Skin of body (tissue), 2 donors: ENCODE measurements around the gene TTR. TPM values are rescaled to one million over a fixed set of nuclear protein-coding genes. Genes with fewer than 3 reads are reported as not detected.

Experiments used
- DNase-seq: peaks from one replicate; lab custom pipeline; 2025; lab: John Stamatoyannopoulos, UW
- total RNA-seq: library from RNA; depleted of rRNA; stranded (reverse); fragments of >200 nt; gene quantifications from one replicate; pipeline ENCODE4 v1.2.3, GENCODE V29; 2014

TTR gene
- total RNA-seq, 1 donor from 2014 or later, result 1.3 TPM

GRCh38 chr18:31616586-31616985 is 24.9 kb downstream of the TTR start:
- no peak for DNase-seq

GRCh38 chr18:31617031-31617717 is 25.5 kb downstream of the TTR start:
- no peak for DNase-seq

GRCh38 chr18:31618801-31619200 is 27.1 kb downstream of the TTR start:
- DNase-seq, result no peak

GRCh38 chr18:31619291-31619690 is 27.6 kb downstream of the TTR start:
- no peak for DNase-seq

GRCh38 chr18:31624892-31625640 is 33.4 kb downstream of the TTR start:
- DNase-seq, result no peak

- DNase-seq, result no peak
These were observed 34.7 kb downstream of the TTR start for GRCh38 chr18:31626409-31626808.

GRCh38 chr18:31630549-31630948 is 38.9 kb downstream of the TTR start:
- no peak for DNase-seq

- DNase-seq, result no peak
These were observed 39.8 kb downstream of the TTR start for GRCh38 chr18:31631526-31631925.

- no peak for DNase-seq
These were observed 40.7 kb downstream of the TTR start for GRCh38 chr18:31632356-31632755.

GRCh38 chr18:31633392-31634330 is 42.0 kb downstream of the TTR start:
- DNase-seq, result no peak

- DNase-seq, result no peak
These were observed 42.6 kb downstream of the TTR start for GRCh38 chr18:31634331-31634713.

GRCh38 chr18:31636387-31636786 is 44.7 kb downstream of the TTR start:
- no peak for DNase-seq

GRCh38 chr18:31637445-31637844 is 45.8 kb downstream of the TTR start:
- no peak for DNase-seq

GRCh38 chr18:31643003-31643402 is 51.3 kb downstream of the TTR start:
- no peak for DNase-seq

GRCh38 chr18:31645411-31645810 is 53.7 kb downstream of the TTR start:
- DNase-seq, result no peak

- no peak for DNase-seq
These were observed 54.9 kb downstream of the TTR start for GRCh38 chr18:31646332-31647126.

GRCh38 chr18:31647127-31647753 is 55.6 kb downstream of the TTR start:
- DNase-seq, result peak; percentile 56
